Measurements from ENCODE around the gene NLRP9.
A peak's percentile ranks its signal among the peaks of the same experiment; 100 is the strongest.

NLRP9 gene

GRCh38 chr19:55687281-55688201 lies 50.7 kb downstream of the NLRP9 start:
- DNase-seq = no peak

GRCh38 chr19:55686311-55687050 lies 51.7 kb downstream of the NLRP9 start:
- no peak for DNase-seq

GRCh38 chr19:55685776-55686175 lies 52.4 kb downstream of the NLRP9 start:
- DNase-seq = no peak

GRCh38 chr19:55684946-55685681 lies 53.1 kb downstream of the NLRP9 start:
- DNase-seq = no peak

- DNase-seq = no peak
These were observed 54.5 kb downstream of the NLRP9 start for GRCh38 chr19:55683449-55684261.

- no peak for DNase-seq
These were observed 56.8 kb downstream of the NLRP9 start for GRCh38 chr19:55681131-55682092.

GRCh38 chr19:55680339-55681130 lies 57.7 kb downstream of the NLRP9 start:
- DNase-seq = no peak

GRCh38 chr19:55679343-55680257 lies 58.6 kb downstream of the NLRP9 start:
- DNase-seq = no peak

GRCh38 chr19:55678121-55678671 lies 60.0 kb downstream of the NLRP9 start:
- DNase-seq = peak; percentile 76 to 85

GRCh38 chr19:55677572-55678028 lies 60.6 kb downstream of the NLRP9 start:
- no peak for DNase-seq

GRCh38 chr19:55676889-55677505 lies 61.2 kb downstream of the NLRP9 start:
- no peak for DNase-seq

- DNase-seq = no peak
These were observed 61.8 kb downstream of the NLRP9 start for GRCh38 chr19:55676383-55676782.

GRCh38 chr19:55675661-55676354 lies 62.4 kb downstream of the NLRP9 start:
- DNase-seq = no peak

- peak; percentile 96 to 97 for DNase-seq
These were observed 63.2 kb downstream of the NLRP9 start, which contains the start of gene EPN1 for GRCh38 chr19:55674841-55675660. Gene EPN1, plus strand, starts transcription at chr19:55675226. Its CDS starts 3,402 bp downstream, at chr19:55678628.

GRCh38 chr19:55674459-55674840 lies 63.8 kb downstream of the NLRP9 start:
- DNase-seq = no peak

GRCh38 chr19:55673889-55674288 lies 64.3 kb downstream of the NLRP9 start:
- no peak for DNase-seq
